Measurements from ENCODE around the gene SLC12A1.

DNA sequence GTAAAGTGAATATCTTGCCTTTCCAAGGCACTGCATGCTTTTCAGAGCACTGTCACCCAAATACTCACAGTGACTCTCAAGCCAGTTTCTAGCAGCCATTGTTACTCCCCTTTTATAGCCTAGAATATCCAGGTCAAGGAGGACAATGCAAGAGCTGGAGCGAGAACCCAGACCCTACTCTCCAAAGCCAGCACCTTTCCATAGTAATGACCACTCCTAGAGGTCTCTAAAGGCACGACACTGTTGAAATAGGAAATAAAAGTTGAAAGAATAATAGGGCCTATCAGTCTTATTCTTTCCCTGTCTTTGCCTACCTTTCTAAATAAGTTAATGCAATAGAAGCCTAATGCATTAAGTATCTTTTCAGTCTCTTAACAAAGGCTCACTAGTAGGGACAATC, 91.6 kb downstream of the SLC12A1 start:
- TF ChIP-seq, protein P1, sequence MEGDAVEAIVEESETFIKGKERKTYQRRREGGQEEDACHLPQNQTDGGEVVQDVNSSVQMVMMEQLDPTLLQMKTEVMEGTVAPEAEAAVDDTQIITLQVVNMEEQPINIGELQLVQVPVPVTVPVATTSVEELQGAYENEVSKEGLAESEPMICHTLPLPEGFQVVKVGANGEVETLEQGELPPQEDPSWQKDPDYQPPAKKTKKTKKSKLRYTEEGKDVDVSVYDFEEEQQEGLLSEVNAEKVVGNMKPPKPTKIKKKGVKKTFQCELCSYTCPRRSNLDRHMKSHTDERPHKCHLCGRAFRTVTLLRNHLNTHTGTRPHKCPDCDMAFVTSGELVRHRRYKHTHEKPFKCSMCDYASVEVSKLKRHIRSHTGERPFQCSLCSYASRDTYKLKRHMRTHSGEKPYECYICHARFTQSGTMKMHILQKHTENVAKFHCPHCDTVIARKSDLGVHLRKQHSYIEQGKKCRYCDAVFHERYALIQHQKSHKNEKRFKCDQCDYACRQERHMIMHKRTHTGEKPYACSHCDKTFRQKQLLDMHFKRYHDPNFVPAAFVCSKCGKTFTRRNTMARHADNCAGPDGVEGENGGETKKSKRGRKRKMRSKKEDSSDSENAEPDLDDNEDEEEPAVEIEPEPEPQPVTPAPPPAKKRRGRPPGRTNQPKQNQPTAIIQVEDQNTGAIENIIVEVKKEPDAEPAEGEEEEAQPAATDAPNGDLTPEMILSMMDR (IDR thresholded peaks at IDR 0.05; ENCODE audit: borderline replicate concordance, extremely low read depth, low read length, poor library complexity, severe bottlenecking): no peak
- TF ChIP-seq EZH2 (IDR thresholded peaks at IDR 0.05; ENCODE audit: borderline replicate concordance, low read depth, low read length, severe bottlenecking): no peak
